Pancreas (tissue), 8 donors: ENCODE results near the gene NCS1. TPM values are rescaled to one million over a fixed set of nuclear protein-coding genes. Genes with fewer than 3 reads are reported as not detected.

Experiments used
- polyA plus RNA-seq, 2 donors: library from polyadenylated mRNA; stranded (reverse); fragments of 200-250 nt; gene quantifications; one replicate each; pipeline ENCODE4 v1.2.3, GENCODE V29; 2013
- total RNA-seq, 6 donors: library from RNA; stranded (reverse); fragmentation: NEBNext Ultra II Directional in 4 of 6; extraction: Animal tissue kit (Norgen Biotek cat#: 25700) in 4 of 6; gene quantifications; one replicate each; pipeline versions ENCODE4 v1.2.1 to v1.2.4, GENCODE V29; 2021 to 2023
- donor health status: healthy with polysubstance abuse.
- donor health status: DM: no; HTN: no; CAD: no; lungs with moderate emphysema.
- donor health status: DM: no; HTN: no; CAD: no.
- donor health status: Bipolar disorder and iron deficiency.
- donor health status: DM: yes; HTN: yes; CAD: no.
- donor health status: DM: no; HTN: no; CAD: no.
- donor health status: DM: no; HTN: no; CAD: no.
- donor health status: DM: yes; HTN: yes; CAD: no.

Gene NCS1
- total and polyA plus RNA-seq, 8 donors: 3.0 to 8.6 (median 4.9) TPM

Other genes starting within 250 kb of the NCS1 start
- 10 to 100 TPM in 2 of 6 donors, 1 to 10 TPM in 4; 6.5 to 18.5 (median 7.8) TPM for gene FNBP1, start 129.2 kb upstream of the NCS1 start, total RNA-seq
- gene FNBP1, start 129.2 kb upstream of the NCS1 start, polyA plus RNA-seq: 1 to 10 TPM; 5.3 to 7.0 TPM
- gene GPR107, start 118.5 kb upstream of the NCS1 start, total RNA-seq: 10 to 100 TPM; 12.4 to 19.8 (median 17.2) TPM
- 1 to 10 TPM; 5.1 to 8.7 TPM for gene GPR107, start 118.5 kb upstream of the NCS1 start, polyA plus RNA-seq
- 1 to 10 TPM in 1 of 6 donors, under 1 TPM in 5; 0.41 to 1.2 (median 0.61) TPM for gene HMCN2, start 93.4 kb downstream of the NCS1 start, total RNA-seq
- gene HMCN2, start 93.4 kb downstream of the NCS1 start, polyA plus RNA-seq: 1 to 10 TPM; 2.7 to 5.3 TPM